PC-3 (cell line): ENCODE results near the gene FXYD3.

Experiments
- CTCF ChIP-seq: fragments of 300-600 bp; sonication (generic); conservative IDR thresholded peaks from 2 replicates; pipeline ENCODE4 v1.5.1; 2017; ENCODE audit warnings: antibody characterized with exemption, low read depth, mild to moderate bottlenecking, low read length
- EZH2 ChIP-seq: fragments of 300-600 bp; sonication (generic); IDR thresholded peaks from one replicate; pipeline ENCODE4 v1.6.1; 2017; ENCODE audit warnings: antibody characterized with exemption, mild to moderate bottlenecking, low read length; ENCODE audit not compliant: unreplicated experiment

- no peak for TF ChIP-seq EZH2
- TF ChIP-seq CTCF: no peak
Measured at GRCh38 chr19:35069696-35070095, 45.9 kb upstream of the FXYD3 start.
